ENCODE data around the gene SF3B1.

- no peak for TF ChIP-seq CTCF (IDR thresholded peaks at IDR 0.05 in 2 of 3, conservative IDR thresholded peaks at IDR 0.05 in 1 of 3; ENCODE audit: control insufficient read depth in 2 of 3, extremely low read depth in 1 of 3, insufficient read depth in 1 of 3, low read depth in 3 of 3, low read length in 3 of 3)
- TF ChIP-seq EED (IDR thresholded peaks at IDR 0.05; ENCODE audit: low read depth) = no peak
- TF ChIP-seq EP300 (IDR thresholded peaks at IDR 0.05; ENCODE audit: borderline replicate concordance in 1 of 2, control insufficient read depth in 1 of 2, low read depth in 2 of 2, low read length in 2 of 2) = no peak
- TF ChIP-seq RFX5 (IDR thresholded peaks at IDR 0.05; ENCODE audit: low read depth, low read length) = no peak
- TF ChIP-seq E2F4 (IDR thresholded peaks at IDR 0.05; ENCODE audit: low read depth, low read length) = no peak
- no peak for TF ChIP-seq SPI1 (IDR thresholded peaks at IDR 0.05; ENCODE audit: borderline replicate concordance, insufficient read depth, low read depth, low read length)
- no peak for TF ChIP-seq POLR2A (IDR thresholded peaks at IDR 0.05; ENCODE audit: low read depth, low read length)
- no peak for TF ChIP-seq E4F1 (IDR thresholded peaks at IDR 0.05; ENCODE audit: borderline replicate concordance, partially characterized antibody)
- no peak for TF ChIP-seq SREBF2 (IDR thresholded peaks at IDR 0.05; ENCODE audit: low read length)
Observed at GRCh38 chr2:197427986-197428385, 6.8 kb downstream of the SF3B1 start.

All from GM12878 (cell line).